ENCODE results near the gene DNAAF9.

GRCh38 chr20:3405139-3405538 is 2.3 kb downstream of the DNAAF9 start:
- TF ChIP-seq, protein P1, sequence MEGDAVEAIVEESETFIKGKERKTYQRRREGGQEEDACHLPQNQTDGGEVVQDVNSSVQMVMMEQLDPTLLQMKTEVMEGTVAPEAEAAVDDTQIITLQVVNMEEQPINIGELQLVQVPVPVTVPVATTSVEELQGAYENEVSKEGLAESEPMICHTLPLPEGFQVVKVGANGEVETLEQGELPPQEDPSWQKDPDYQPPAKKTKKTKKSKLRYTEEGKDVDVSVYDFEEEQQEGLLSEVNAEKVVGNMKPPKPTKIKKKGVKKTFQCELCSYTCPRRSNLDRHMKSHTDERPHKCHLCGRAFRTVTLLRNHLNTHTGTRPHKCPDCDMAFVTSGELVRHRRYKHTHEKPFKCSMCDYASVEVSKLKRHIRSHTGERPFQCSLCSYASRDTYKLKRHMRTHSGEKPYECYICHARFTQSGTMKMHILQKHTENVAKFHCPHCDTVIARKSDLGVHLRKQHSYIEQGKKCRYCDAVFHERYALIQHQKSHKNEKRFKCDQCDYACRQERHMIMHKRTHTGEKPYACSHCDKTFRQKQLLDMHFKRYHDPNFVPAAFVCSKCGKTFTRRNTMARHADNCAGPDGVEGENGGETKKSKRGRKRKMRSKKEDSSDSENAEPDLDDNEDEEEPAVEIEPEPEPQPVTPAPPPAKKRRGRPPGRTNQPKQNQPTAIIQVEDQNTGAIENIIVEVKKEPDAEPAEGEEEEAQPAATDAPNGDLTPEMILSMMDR (IDR thresholded peaks at IDR 0.05), result no peak
- no peak for TF ChIP-seq EZH2 (IDR thresholded peaks at IDR 0.05; ENCODE audit: borderline replicate concordance, insufficient read depth, low read depth, low read length, poor library complexity, severe bottlenecking)

All from B cell (primary cell).